Measurements from ENCODE around the gene METTL18.

METTL18 gene

GRCh38 chr1:169785267-169785666 is 9.4 kb downstream of the METTL18 start:
- DNase-seq (ENCODE audit: low spot score) = no peak

DNA sequence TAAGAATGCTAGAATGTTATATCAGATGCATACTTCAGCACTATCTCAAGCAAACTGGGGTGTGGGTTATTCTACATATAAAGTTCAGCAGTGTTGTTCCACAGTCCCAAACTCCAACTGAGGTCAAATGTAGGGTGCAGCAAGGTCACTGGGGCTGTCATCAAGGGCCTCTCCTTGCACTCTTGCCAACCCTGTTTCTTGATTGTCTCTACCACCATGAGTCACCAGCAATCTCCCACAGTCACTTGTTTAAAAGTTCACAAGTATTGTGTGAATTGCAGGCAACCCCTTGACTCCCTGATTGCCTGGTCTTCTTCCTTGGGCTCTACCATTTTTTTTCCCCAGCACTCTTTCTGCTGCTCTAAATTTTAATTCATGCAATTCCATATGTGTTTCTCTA is 10.6 kb downstream of the METTL18 start:
- no peak for DNase-seq (ENCODE audit: low spot score)

DNA sequence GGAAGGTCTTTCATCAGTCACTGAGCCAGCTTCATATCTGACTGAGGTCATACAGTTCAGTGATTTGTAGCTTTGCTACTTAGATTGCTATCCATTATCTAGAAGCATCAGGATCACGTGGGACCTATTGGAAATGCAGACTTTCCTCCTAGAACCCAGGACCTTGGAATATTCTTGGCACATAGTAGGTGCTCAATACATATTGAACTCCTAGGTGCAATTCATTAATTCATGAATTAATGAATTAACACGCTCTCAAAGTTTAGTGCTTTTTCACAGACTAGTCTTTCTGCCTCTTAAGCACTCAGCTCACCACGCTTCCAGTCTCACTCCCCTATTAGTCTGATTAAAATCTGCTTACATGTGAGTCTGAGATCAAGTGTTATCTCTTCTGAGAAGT is 12.1 kb downstream of the METTL18 start:
- no peak for DNase-seq (ENCODE audit: low spot score)

- no peak for DNase-seq (ENCODE audit: low spot score)
Observed at GRCh38 chr1:169779970-169780369, 14.7 kb downstream of the METTL18 start.

GRCh38 chr1:169779150-169779549 is 15.6 kb downstream of the METTL18 start:
- no peak for DNase-seq (ENCODE audit: low spot score)

DNA sequence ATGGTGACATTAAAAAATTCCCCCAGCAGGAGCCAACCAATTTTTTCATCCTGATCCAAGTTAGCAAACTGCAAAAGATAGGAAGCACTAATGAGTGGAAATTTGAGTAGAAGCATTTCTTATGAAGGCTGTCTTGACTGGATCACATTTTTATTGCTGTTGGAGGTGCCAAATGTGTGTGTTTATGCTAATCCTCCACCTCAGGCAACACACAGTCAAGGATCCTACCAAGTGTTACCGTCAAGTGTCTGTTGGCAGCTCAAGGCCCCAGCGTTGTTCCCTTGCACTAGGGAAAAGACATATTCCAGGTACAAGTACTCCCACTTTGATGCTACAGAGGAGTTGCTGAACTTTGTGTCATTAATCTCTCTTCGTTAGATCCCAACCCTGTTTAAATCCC is 18.3 kb downstream of the METTL18 start:
- DNase-seq (ENCODE audit: low spot score) = no peak

- no peak for DNase-seq (ENCODE audit: low spot score)
Observed at GRCh38 chr1:169768161-169768560, 26.5 kb downstream of the METTL18 start.

GRCh38 chr1:169765580-169766331 is 29.0 kb downstream of the METTL18 start:
- DNase-seq (ENCODE audit: low spot score) = no peak

DNA sequence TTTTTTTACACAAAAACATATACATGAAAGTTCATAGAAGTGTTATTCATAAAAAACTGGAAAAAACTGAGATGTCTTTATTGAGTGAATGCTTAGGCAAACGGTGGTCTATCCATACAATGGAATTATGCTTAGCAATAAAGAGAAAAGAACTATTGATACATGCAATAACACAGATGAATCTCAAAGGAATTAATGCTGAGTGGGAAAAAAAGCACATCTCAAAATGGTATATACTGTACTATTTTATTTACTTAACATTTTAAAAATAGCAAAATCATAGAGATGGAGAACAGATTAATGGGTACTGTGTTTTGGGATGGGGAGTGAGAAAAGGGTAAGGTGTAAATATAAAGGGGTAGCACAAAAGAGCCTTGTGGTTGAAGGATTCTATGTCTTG is 29.8 kb downstream of the METTL18 start:
- no peak for DNase-seq (ENCODE audit: low spot score)

GRCh38 chr1:169762699-169763098 is 32.0 kb downstream of the METTL18 start:
- no peak for DNase-seq (ENCODE audit: low spot score)

DNA sequence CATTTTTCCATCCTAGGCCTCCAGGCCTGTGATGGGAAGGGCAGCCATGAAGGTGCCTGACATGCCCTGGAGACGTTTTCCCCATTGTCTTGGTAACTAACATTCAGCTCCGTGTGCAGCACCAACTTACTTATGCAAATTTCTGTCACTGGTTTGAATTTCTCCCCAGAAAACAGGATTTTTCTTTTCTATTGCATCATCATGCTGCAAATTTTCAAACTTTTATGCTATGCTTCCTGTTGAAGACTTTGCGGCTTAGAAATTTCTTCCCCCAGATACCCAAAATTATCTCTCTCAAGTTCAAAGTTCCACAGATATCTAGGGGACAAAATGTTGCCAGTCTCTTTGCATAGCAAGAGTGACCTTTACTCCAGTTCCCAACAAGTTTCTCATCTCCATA is 35.7 kb downstream of the METTL18 start:
- DNase-seq (ENCODE audit: low spot score) = no peak

- DNase-seq (ENCODE audit: low spot score) = no peak
Observed at GRCh38 chr1:169753549-169753948, 41.2 kb downstream of the METTL18 start.

- no peak for DNase-seq (ENCODE audit: low spot score)
Observed at GRCh38 chr1:169750041-169750440, 44.7 kb downstream of the METTL18 start.

- no peak for DNase-seq (ENCODE audit: low spot score)
Observed at GRCh38 chr1:169746550-169746949, 48.2 kb downstream of the METTL18 start.

GRCh38 chr1:169745015-169745861 is 49.5 kb downstream of the METTL18 start:
- peak; percentile 2 for DNase-seq (ENCODE audit: low spot score)
